ENCODE data around the gene LRIG3.

DNA sequence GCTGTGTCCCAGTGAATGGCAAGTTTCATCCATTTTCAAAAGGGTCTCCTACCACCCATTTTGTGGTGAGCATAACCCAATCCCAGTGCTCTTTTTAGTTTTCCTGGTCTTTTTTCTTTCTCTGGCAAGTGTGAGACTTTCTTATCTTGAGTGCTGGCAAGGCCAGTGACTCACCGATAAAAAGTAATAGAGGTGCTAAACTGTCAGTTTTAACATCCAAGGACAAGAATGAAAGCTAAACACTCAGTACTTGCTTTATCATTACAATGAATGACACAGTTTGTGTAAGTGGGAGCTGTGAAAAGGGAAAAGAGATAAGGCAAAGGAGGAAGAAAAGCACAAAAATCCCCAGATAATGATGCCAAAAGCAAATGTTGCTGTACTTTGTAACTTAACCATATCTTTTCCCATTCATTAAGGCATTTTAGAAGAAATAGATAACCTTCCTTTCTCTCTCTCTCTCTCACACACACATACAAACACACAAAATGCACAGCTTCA is 4.9 kb upstream of the LRIG3 start:
- TF ChIP-seq, protein P1, sequence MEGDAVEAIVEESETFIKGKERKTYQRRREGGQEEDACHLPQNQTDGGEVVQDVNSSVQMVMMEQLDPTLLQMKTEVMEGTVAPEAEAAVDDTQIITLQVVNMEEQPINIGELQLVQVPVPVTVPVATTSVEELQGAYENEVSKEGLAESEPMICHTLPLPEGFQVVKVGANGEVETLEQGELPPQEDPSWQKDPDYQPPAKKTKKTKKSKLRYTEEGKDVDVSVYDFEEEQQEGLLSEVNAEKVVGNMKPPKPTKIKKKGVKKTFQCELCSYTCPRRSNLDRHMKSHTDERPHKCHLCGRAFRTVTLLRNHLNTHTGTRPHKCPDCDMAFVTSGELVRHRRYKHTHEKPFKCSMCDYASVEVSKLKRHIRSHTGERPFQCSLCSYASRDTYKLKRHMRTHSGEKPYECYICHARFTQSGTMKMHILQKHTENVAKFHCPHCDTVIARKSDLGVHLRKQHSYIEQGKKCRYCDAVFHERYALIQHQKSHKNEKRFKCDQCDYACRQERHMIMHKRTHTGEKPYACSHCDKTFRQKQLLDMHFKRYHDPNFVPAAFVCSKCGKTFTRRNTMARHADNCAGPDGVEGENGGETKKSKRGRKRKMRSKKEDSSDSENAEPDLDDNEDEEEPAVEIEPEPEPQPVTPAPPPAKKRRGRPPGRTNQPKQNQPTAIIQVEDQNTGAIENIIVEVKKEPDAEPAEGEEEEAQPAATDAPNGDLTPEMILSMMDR (IDR thresholded peaks at IDR 0.05) = no peak
- TF ChIP-seq POLR2A (IDR thresholded peaks at IDR 0.05) = no peak
- TF ChIP-seq POLR2AphosphoS5 (IDR thresholded peaks at IDR 0.05) = no peak

All from prostate gland (tissue), 2 donors.